Neural progenitor cell (in vitro differentiated cells): ENCODE results near the gene ZNF638. TPM values are rescaled to one million over a fixed set of nuclear protein-coding genes. Genes with fewer than 3 reads are reported as not detected.

Experiments
- DNase-seq: peaks from one replicate; pipeline ENCODE4 v3.0.0-alpha.2; 2016; ENCODE audit warnings: low spot score
- H2AFZ ChIP-seq: fragments of 200-600 bp; sonication (generic); replicated peaks from 2 replicates; pipeline ENCODE4 v1.6.1; 2016; ENCODE audit warnings: antibody characterized with exemption
- H3F3A ChIP-seq: fragments of 200-600 bp; sonication (generic); 2 replicates; pipeline ENCODE4 v1.6.1; 2016; ENCODE audit warnings: antibody characterized with exemption, low read depth
- H3K27ac ChIP-seq: fragments of 200-600 bp; sonication (generic); 2 replicates; pipeline ENCODE4 v1.5.1; 2016; ENCODE audit warnings: mild to moderate bottlenecking
- H3K27me3 ChIP-seq: fragments of 200-600 bp; sonication (generic); 2 replicates; pipeline ENCODE4 v1.6.1; 2016; ENCODE audit warnings: mild to moderate bottlenecking, moderate library complexity
- H3K36me3 ChIP-seq: fragments of 200-600 bp; sonication (generic); 2 replicates; pipeline ENCODE4 v1.5.1; 2016
- H3K4me1 ChIP-seq: fragments of 200-600 bp; sonication (generic); 2 replicates; pipeline ENCODE4 v1.6.1; 2016; ENCODE audit warnings: mixed run types
- H3K4me2 ChIP-seq: fragments of 200-600 bp; sonication (generic); 2 replicates; pipeline ENCODE4 v1.6.1; 2016
- H3K4me3 ChIP-seq: fragments of 200-600 bp; sonication (generic); 2 replicates; pipeline ENCODE4 v1.5.1; 2016
- H3K79me2 ChIP-seq: fragments of 200-600 bp; sonication (generic); 2 replicates; pipeline ENCODE4 v1.6.1; 2016; ENCODE audit warnings: low read depth
- H3K9ac ChIP-seq: fragments of 200-600 bp; sonication (generic); 2 replicates; pipeline ENCODE4 v1.6.1; 2016
- H3K9me3 ChIP-seq: fragments of 200-600 bp; sonication (generic); 2 replicates; pipeline ENCODE4 v1.5.1; 2016; ENCODE audit warnings: low read depth
- H4K20me1 ChIP-seq: fragments of 200-600 bp; sonication (generic); 2 replicates; pipeline ENCODE4 v1.6.1; 2016; ENCODE audit warnings: low read depth
- H3K27ac Mint-ChIP-seq: 3 replicates; pipeline ENCODE4 v1.8.0; 2021; ENCODE audit warnings: mixed read lengths
- H3K27me3 Mint-ChIP-seq: 2 replicates; pipeline ENCODE4 v1.8.0; 2022; ENCODE audit warnings: low read depth, mild to moderate bottlenecking, inconsistent platforms, moderate library complexity, mixed read lengths; ENCODE audit not compliant: insufficient read depth
- H3K36me3 Mint-ChIP-seq: 3 replicates; pipeline ENCODE4 v1.8.0; 2021; ENCODE audit warnings: mixed read lengths
- H3K4me1 Mint-ChIP-seq: 3 replicates; pipeline ENCODE4 v1.8.0; 2021; ENCODE audit warnings: mixed read lengths
- H3K4me3 Mint-ChIP-seq: 3 replicates; pipeline ENCODE4 v1.8.0; 2021; ENCODE audit warnings: mild to moderate bottlenecking, moderate library complexity, mixed read lengths
- H3K9me3 Mint-ChIP-seq: 3 replicates; pipeline ENCODE4 v1.8.0; 2020; ENCODE audit warnings: mixed read lengths
- CTCF ChIP-seq: fragments of 200-600 bp; sonication (generic); IDR thresholded peaks from 2 replicates; pipeline ENCODE4 v1.5.1; 2017; ENCODE audit warnings: antibody characterized with exemption, mild to moderate bottlenecking
- EZH2 ChIP-seq: fragments of 200-600 bp; sonication (generic); IDR thresholded peaks from 2 replicates; pipeline ENCODE4 v1.6.1; 2017; ENCODE audit warnings: antibody characterized with exemption, mild to moderate bottlenecking, moderate library complexity
- EZH2phosphoT487 ChIP-seq: fragments of 200-600 bp; sonication (generic); IDR thresholded peaks from 2 replicates; pipeline ENCODE4 v1.6.1; 2017; ENCODE audit warnings: antibody characterized with exemption
- total RNA-seq: library from RNA; depleted of rRNA; stranded (reverse); fragments of >200 nt; gene quantifications from 2 replicates; pipeline ENCODE4 v1.2.3, GENCODE V29; 2015; ENCODE audit warnings: low replicate concordance

ZNF638 gene
- total RNA-seq, 1 donor from 2014 or later = 362 TPM

GRCh38 chr2:71336384-71336783 is 4.8 kb downstream of the ZNF638 start:
- Histone ChIP-seq H2AFZ (no peak overlapping the region), H3K79me2 (peaks cover 98% of the 10 kb centered on the region), H3K9ac (no peak overlapping the region), H3F3A (peaks cover 27% of the 10 kb centered on the region), H3K27ac (peak overlapping the region; percentile 71), H3K4me2 (peak overlapping the region; percentile 23), H3K36me3 (peaks cover 5% of the 10 kb centered on the region), H3K4me1 (peaks cover 65% of the 10 kb centered on the region), H3K4me3 (no peak overlapping the region), H4K20me1 (peaks cover 89% of the 10 kb centered on the region), H3K27me3 (no peaks in the 10 kb centered on the region), H3K9me3 (no peaks in the 10 kb centered on the region)
- TF ChIP-seq CTCF (no peak), EZH2phosphoT487 (no peak)
- DNase-seq = peak; percentile 70
- Mint-ChIP-seq H3K27me3 (peaks cover 7% of the 10 kb centered on the region), H3K4me1 (peaks cover 28% of the 10 kb centered on the region), H3K27ac (no peak overlapping the region), H3K4me3 (no peak overlapping the region), H3K36me3 (peaks cover 35% of the 10 kb centered on the region), H3K9me3 (no peaks in the 10 kb centered on the region)

- no peaks in the 10 kb centered on the region for H3K9me3 Mint-ChIP-seq
- H3K27me3 ChIP-seq = no peaks in the 10 kb centered on the region
- peaks cover 5% of the 10 kb centered on the region for H3K36me3 ChIP-seq
- H3K4me2 ChIP-seq = peak overlapping the region; percentile 23
- no peak overlapping the region for H3K4me3 Mint-ChIP-seq
- H3K9me3 ChIP-seq = no peaks in the 10 kb centered on the region
- H3K4me3 ChIP-seq = no peak overlapping the region
- H3K27me3 Mint-ChIP-seq = peaks cover 4% of the 10 kb centered on the region
- H3K36me3 Mint-ChIP-seq = peaks cover 35% of the 10 kb centered on the region
- H3K9ac ChIP-seq = no peak overlapping the region
- H2AFZ ChIP-seq = no peak overlapping the region
- H4K20me1 ChIP-seq = peaks cover 93% of the 10 kb centered on the region
- H3K4me1 Mint-ChIP-seq = peaks cover 28% of the 10 kb centered on the region
- TF ChIP-seq EZH2phosphoT487 = no peak
- peaks cover 65% of the 10 kb centered on the region for H3K4me1 ChIP-seq
- H3K27ac Mint-ChIP-seq = no peak overlapping the region
- H3K79me2 ChIP-seq = peaks cover 100% of the 10 kb centered on the region
- peaks cover 27% of the 10 kb centered on the region for H3F3A ChIP-seq
- H3K27ac ChIP-seq = peak overlapping the region; percentile 71
- no peak for DNase-seq
Observed at GRCh38 chr2:71336802-71337201, 5.2 kb downstream of the ZNF638 start.

GRCh38 chr2:71337776-71338175 is 6.2 kb downstream of the ZNF638 start:
- Histone ChIP-seq H3K4me3 (no peak overlapping the region), H3K79me2 (peaks cover 100% of the 10 kb centered on the region), H3K4me1 (peaks cover 65% of the 10 kb centered on the region), H3K36me3 (peaks cover 5% of the 10 kb centered on the region), H3F3A (peaks cover 27% of the 10 kb centered on the region), H3K27me3 (no peaks in the 10 kb centered on the region), H3K4me2 (peak overlapping the region; percentile 23), H3K9me3 (no peaks in the 10 kb centered on the region), H3K9ac (no peak overlapping the region), H3K27ac (no peak overlapping the region), H4K20me1 (peaks cover 100% of the 10 kb centered on the region), H2AFZ (no peak overlapping the region)
- no peak for DNase-seq
- Mint-ChIP-seq H3K4me1 (peaks cover 24% of the 10 kb centered on the region), H3K36me3 (peaks cover 40% of the 10 kb centered on the region), H3K9me3 (no peaks in the 10 kb centered on the region), H3K4me3 (no peak overlapping the region), H3K27me3 (no peaks in the 10 kb centered on the region), H3K27ac (no peak overlapping the region)
- no peak for TF ChIP-seq CTCF
- TF ChIP-seq EZH2 = no peak
- no peak for TF ChIP-seq EZH2phosphoT487

- Histone ChIP-seq H3K36me3 (no peaks in the 10 kb centered on the region), H3K4me3 (no peak overlapping the region), H4K20me1 (peaks cover 100% of the 10 kb centered on the region)
Observed at GRCh38 chr2:71339685-71340084, 8.1 kb downstream of the ZNF638 start.

More at GRCh38 chr2:71339685-71340084, 8.1 kb downstream of the ZNF638 start:
- H3K27ac ChIP-seq = no peak overlapping the region
- Mint-ChIP-seq H3K4me3 (no peak overlapping the region), H3K36me3 (peaks cover 40% of the 10 kb centered on the region), H3K27me3 (no peaks in the 10 kb centered on the region), H3K4me1 (peaks cover 11% of the 10 kb centered on the region), H3K9me3 (no peaks in the 10 kb centered on the region), H3K27ac (no peak overlapping the region)
- peak overlapping the region; percentile 40 for H3K4me2 ChIP-seq
- peaks cover 100% of the 10 kb centered on the region for H3K79me2 ChIP-seq
- H3K27me3 ChIP-seq = no peaks in the 10 kb centered on the region
- H3K4me1 ChIP-seq = peaks cover 55% of the 10 kb centered on the region
- no peak for DNase-seq
- H3K9me3 ChIP-seq = no peaks in the 10 kb centered on the region
- no peak overlapping the region for H2AFZ ChIP-seq
- no peak overlapping the region for H3K9ac ChIP-seq
- no peak for TF ChIP-seq CTCF
- TF ChIP-seq EZH2phosphoT487 = no peak
- no peak for TF ChIP-seq EZH2
- peaks cover 20% of the 10 kb centered on the region for H3F3A ChIP-seq
